ENCODE results near the gene IQCN. TPM values are rescaled to one million over a fixed set of nuclear protein-coding genes. Genes with fewer than 3 reads are reported as not detected.

IQCN gene
- total RNA-seq, 4 donors from 2014 or later: 1.0 to 41.1 (median 3.0) TPM

DNA sequence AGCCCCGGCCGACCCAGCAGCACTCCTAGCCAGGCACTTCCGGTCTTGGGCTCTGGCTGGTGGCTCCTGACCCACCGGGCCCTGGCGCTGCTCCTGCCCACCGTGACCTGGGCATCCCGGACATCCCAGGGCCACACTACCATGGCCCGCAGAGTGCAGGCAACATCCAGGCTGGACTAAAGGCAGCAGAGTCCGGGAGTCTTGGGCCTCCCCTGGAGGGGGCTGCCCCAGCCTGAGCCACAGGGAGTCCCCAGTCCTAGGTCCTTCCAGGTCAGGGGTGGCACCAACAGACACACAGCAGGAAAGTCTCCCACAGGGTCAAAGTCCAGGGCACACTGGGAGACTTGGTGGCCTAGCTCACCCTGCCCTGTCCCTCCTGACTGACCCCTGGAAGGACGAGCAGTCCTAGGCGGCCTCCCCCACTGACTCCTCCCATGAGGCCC, 37.9 kb upstream of the IQCN start:
- Histone ChIP-seq H3K27ac (no peak overlapping the region), H3K27me3 (no peaks in the 10 kb centered on the region), H3K4me3 (no peak overlapping the region), H3K4me1 (no peaks in the 10 kb centered on the region), H3K9me3 (no peaks in the 10 kb centered on the region), H3K36me3 (no peaks in the 10 kb centered on the region)
- intact Hi-C loops (cut with DNase I; ENCODE audit: low total_unique reads): no loop called here
- DNase-seq: no peak
- no peak for TF ChIP-seq POLR2A (IDR thresholded peaks at IDR 0.05)
- TF ChIP-seq, protein P1, sequence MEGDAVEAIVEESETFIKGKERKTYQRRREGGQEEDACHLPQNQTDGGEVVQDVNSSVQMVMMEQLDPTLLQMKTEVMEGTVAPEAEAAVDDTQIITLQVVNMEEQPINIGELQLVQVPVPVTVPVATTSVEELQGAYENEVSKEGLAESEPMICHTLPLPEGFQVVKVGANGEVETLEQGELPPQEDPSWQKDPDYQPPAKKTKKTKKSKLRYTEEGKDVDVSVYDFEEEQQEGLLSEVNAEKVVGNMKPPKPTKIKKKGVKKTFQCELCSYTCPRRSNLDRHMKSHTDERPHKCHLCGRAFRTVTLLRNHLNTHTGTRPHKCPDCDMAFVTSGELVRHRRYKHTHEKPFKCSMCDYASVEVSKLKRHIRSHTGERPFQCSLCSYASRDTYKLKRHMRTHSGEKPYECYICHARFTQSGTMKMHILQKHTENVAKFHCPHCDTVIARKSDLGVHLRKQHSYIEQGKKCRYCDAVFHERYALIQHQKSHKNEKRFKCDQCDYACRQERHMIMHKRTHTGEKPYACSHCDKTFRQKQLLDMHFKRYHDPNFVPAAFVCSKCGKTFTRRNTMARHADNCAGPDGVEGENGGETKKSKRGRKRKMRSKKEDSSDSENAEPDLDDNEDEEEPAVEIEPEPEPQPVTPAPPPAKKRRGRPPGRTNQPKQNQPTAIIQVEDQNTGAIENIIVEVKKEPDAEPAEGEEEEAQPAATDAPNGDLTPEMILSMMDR (IDR thresholded peaks at IDR 0.05): no peak

DNA sequence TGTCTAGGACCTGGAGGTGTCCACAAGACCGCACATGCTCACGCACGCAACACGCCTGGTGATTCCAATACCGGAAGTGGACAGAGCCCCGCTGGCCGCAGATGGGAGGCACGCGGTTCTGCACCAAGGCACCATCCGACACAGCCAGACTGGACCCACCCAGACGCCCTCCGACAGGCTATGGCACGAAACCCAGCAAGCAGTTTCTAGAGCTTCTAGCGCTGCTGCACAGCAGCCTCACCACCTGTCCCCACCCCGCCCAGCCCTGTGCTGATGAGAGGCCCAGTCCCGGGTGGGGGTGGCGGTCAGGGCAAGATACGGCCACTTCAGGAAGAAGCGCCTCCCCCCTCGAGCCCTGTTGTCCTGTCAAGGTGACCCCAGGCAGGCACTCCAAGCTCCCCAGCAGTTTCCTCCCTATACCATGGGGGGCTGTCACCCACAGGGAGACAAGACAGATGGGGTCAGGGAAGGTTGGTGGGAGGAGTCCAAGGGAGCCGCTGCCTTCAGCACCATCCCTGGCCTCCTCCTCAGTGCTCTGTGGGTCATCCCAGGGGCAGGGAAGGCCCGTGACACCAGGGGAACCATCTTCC, 37.3 kb upstream of the IQCN start:
- no peaks in the 10 kb centered on the region for H3K9me3 ChIP-seq
- peaks cover 0 to 1% of the 10 kb centered on the region in 2 donors for H3K4me1 ChIP-seq
- TF ChIP-seq, protein P1 (IDR thresholded peaks at IDR 0.05): no peak
- no peak for TF ChIP-seq POLR2A (IDR thresholded peaks at IDR 0.05)
- no peaks in the 10 kb centered on the region for H3K36me3 ChIP-seq
- no peak overlapping the region for H3K27ac ChIP-seq
- intact Hi-C loops (cut with DNase I; ENCODE audit: low total_unique reads): no loop called here
- DNase-seq: no peak
- H3K27me3 ChIP-seq: no peaks in the 10 kb centered on the region
- H3K4me3 ChIP-seq: no peak overlapping the region

DNA sequence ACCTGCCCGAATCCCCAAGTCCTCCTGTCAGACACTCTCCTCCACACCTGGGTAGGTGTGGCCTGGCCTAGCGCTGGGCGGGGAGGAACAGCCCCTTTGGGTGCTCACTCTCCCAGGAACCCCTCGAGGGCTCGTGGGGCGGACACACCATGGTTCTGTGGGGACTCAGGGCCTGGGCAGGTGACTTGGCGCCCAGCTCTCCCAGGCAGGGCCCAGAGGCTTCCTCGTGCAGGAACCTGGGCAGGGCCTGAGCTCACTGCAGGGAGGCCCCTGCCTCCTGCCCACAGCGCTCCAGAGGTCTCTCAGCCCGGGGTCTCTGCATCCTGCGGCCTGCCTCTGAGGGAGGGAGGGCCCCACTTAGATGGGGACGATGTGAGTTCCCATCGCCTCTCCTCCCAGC, 36.7 kb upstream of the IQCN start:
- Histone ChIP-seq H3K4me3 (no peak overlapping the region), H3K4me1 (peaks cover 0 to 6% of the 10 kb centered on the region in 2 donors), H3K27me3 (no peaks in the 10 kb centered on the region), H3K9me3 (no peaks in the 10 kb centered on the region), H3K36me3 (no peaks in the 10 kb centered on the region), H3K27ac (no peak overlapping the region)
- no peak for TF ChIP-seq POLR2A (IDR thresholded peaks at IDR 0.05)
- TF ChIP-seq, protein P1 (IDR thresholded peaks at IDR 0.05): no peak
- intact Hi-C loops (cut with DNase I; ENCODE audit: low total_unique reads): no loop called here
- no peak for DNase-seq

DNA sequence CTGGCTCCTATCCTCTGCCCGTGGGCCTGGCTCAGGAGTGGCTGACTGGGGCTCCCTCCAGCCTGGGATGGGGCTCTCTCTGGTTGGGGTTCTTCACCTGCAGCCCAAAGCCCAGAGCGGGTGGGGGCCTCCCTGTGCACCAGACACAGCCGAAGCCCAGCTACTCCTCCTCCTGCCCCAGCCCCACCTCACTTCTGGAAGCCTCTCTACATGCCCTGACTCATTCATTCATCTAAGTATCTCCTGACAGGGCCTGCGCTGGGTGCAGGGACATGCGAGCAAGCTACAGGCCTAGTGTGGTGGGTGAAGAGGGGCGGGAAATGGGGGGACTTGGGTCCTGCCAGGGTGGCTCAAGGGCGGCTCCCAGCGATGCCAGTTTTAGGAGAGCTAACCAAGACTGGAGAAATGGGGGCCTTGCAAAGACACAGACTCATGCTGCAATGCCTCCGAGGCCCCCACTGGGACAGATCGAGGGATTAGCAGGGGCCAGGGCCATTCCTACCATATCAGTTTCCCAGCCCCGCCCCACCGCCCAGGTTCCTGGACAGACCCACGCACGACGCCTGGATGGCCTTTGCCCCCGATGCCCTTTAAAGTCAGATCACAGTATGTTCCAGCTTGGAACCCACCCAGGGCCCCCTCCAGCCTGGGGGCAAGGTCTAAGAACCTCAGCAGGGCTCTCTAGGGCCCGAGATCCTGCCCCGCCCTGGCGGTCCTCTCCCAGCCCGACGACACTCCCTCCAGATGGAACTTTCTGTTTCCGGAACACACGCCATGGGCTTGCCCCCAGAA, 36.1 kb upstream of the IQCN start:
- Histone ChIP-seq H3K27ac (no peak overlapping the region), H3K4me3 (no peak overlapping the region), H3K36me3 (no peaks in the 10 kb centered on the region), H3K27me3 (no peaks in the 10 kb centered on the region), H3K4me1 (peaks cover 0 to 6% of the 10 kb centered on the region in 2 donors), H3K9me3 (no peaks in the 10 kb centered on the region)
- intact Hi-C loops (cut with DNase I; ENCODE audit: low total_unique reads): no loop called here
- TF ChIP-seq, protein P1 (IDR thresholded peaks at IDR 0.05): no peak
- TF ChIP-seq POLR2A (IDR thresholded peaks at IDR 0.05): no peak
- DNase-seq: no peak

DNA sequence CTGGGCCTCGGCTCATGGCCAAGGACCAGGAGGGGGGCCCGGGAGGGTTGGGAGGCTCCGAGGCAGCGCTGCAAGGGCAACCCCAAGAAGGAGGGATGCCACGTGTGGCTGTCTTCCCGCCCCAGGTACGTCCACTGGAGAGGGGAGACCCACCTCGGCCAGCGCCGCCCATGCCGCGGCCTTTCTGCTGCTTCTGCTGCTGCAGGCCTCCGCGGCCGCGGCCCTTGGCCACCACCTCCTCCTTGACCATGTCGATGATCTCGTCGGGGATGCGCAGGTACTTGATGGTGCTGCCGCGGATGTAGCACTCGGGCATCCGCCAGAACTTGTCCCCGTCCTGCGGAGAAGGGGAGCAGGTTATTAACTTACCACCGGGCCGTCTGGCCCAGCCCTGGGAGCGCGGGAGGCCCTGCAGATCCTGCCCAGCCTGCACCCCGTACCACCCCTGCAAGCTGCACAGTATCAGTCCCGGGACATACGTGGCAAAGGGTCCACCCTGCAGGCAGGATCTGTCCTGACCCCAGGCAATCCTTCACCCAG, 35.3 kb upstream of the IQCN start:
- Histone ChIP-seq H3K9me3 (no peaks in the 10 kb centered on the region), H3K4me1 (peaks cover 0 to 6% of the 10 kb centered on the region in 2 donors), H3K27ac (no peak overlapping the region), H3K27me3 (no peaks in the 10 kb centered on the region), H3K36me3 (no peaks in the 10 kb centered on the region), H3K4me3 (no peak overlapping the region)
- intact Hi-C loops (cut with DNase I; ENCODE audit: low total_unique reads): no loop called here
- no peak for DNase-seq
- no peak for TF ChIP-seq POLR2A (IDR thresholded peaks at IDR 0.05)
- TF ChIP-seq, protein P1 (IDR thresholded peaks at IDR 0.05): no peak

Data from uterus (tissue), 4 donors.